Hippocampal formation (tissue), 2 donors: ENCODE measurements around the gene SLC25A38.

ENCODE experiments used
- DNase-seq, 2 donors: peaks; one replicate each; lab custom pipeline; 2025; lab: John Stamatoyannopoulos, UW

SLC25A38 gene

GRCh38 chr3:39433642-39434041, 50.5 kb downstream of the SLC25A38 start:
- no peak for DNase-seq

DNA sequence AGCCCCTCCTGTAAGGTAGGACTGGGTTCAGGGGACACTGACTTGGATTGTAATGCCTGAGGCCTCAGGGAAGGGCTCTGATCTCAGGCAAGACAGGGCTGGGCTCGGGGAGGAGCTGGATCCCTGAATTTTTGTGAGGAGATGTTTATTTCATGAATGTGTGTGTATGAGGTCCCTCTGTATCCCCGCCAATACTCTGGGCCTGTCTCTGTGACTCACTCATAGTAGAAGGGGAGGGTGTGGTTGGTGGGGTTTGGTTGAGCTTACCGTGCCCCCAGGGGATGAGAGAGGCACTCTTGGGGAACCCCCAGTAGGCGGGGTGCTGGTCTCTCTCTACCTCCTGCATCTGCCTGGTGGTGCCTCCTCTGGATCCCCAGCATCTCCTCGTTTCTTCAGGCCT, 51.4 kb downstream of the SLC25A38 start:
- DNase-seq, result no peak

DNA sequence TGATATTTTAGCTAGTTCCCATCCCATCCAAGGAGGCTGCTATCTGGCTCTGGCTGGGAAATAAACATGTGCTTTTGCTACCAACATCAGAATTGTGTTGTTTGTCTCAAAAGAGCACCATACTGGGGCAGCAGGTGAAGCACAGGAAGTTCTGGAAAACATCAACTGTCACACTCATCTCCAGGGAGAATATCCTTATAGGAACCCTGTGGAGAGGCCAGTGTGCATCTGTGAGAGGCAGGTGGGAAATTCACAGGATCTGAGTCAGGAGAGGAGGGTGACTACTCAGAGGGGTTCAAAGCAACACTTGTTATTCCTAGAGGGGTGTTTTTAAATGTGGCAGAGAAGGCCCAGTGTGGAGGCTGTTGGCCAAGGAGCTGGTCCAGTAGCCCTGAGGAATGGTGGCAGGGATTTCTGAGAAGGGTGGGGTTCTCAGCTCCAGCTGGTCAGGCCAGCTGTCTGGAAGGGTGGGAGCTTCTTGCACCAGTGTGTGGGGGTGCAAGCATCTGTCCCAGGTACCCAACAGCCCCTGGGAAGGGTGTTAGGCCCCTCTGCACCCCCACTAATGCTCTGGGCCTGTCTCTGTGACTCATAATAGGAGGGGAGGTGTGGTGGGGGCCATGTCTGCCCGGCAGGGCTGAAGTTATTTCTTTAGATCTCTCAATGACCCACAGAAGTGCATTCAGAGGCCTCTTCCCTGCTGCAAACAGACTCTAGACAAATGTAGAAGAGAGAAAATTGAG, 52.0 kb downstream of the SLC25A38 start:
- DNase-seq, result no peak

GRCh38 chr3:39438880-39439279, 55.7 kb downstream of the SLC25A38 start:
- DNase-seq, result no peak

DNA sequence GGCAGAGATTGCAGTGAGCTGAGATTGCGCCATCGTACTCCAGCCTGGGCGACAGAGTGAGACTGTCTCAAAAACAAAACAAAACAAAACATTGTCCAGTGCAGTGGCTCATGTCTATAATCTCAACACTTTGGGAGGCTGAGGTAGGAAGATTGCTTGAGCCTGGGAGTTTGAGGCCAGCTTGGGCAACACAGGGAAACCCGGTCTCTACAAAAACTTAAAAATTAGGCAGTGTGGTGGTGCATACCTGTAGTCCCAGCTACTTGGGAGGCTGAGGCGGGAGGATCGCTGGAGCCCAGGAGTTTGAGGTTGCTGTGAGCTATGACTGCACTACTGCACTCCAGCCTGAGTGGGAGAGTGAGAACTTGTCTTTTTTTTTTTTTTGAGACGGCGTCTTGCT, 57.1 kb downstream of the SLC25A38 start:
- no peak for DNase-seq

- DNase-seq, result no peak
Measured at GRCh38 chr3:39443530-39443929, 60.4 kb downstream of the SLC25A38 start.

DNA sequence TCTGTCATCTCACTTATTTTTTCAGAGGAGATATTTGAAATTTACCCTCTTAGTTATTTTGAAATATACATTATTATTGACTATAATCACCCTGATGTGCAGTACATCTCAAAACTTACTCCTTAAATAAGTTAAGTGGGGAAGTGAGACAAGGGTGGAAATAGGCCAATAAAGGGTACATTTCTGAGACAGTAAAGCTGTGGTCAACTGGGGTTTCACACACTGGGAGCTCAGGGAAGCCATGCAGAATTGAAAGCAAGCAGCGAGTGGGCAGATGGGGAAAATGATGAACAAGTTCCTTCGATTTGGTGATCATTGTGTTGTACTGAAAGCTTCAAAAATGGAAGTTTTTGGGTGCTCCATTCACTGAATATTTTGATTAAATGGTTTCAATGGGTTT, 62.8 kb downstream of the SLC25A38 start:
- DNase-seq, result no peak

DNA sequence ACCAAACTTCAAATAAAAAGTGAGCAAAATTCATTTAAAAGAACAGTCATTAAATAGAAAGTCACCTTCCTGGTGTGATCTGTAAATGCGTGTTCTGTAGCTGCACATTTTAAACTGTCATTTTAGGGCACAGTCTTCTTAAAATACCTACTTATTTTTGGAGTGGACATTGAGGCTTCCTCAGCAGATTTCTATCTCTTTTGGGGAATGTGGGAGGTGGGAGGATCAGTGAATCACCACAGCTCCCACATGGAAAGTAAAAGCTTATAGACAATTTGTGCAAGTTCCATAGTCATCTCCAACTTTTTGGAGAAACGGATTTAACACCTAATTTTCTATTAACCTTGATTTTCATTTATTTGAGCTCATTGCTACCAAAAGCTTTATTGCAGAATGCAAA, 63.3 kb downstream of the SLC25A38 start:
- DNase-seq, result no peak
